SK-N-SH (cell line): Measurements from ENCODE around the gene DGKI. TPM values are rescaled to one million over a fixed set of nuclear protein-coding genes. Genes with fewer than 3 reads are reported as not detected.

Experiments used
- CTCF ChIA-PET: fragments of 300-600, 350-600 bp; formaldehyde crosslinking; extraction: SDS; loops from one replicate; lab custom pipeline; 2021; lab: Yijun Ruan, JAX
- POLR2A ChIA-PET: fragments of 350-600 bp; sonication (Branson Sonifier 250); formaldehyde crosslinking; extraction: SDS; loops from one replicate; lab custom pipeline; 2020; ENCODE audit warnings: antibody characterized with exemption, inconsistent platforms; lab: Yijun Ruan, JAX
- DNase-seq: peaks from one replicate; pipeline ENCODE4 v3.0.0; 2012
- H2AFZ ChIP-seq: fragments of 200-600 bp; sonication (generic); 2 replicates; pipeline ENCODE4 v1.8.1; 2016; ENCODE audit warnings: antibody characterized with exemption, mild to moderate bottlenecking, low read depth
- H3F3A ChIP-seq: fragments of 200-600 bp; sonication (generic); replicated peaks from 2 replicates; pipeline ENCODE3; 2016; ENCODE audit warnings: antibody characterized with exemption, mild to moderate bottlenecking; ENCODE audit not compliant: insufficient read depth
- H3K27ac ChIP-seq, 2 experiments: fragments of 200-500 bp in 1 of 2; fragments of 200-600 bp in 1 of 2; sonication (Bioruptor generic) in 1 of 2; sonication (generic), shearing (Covaris generic) in 1 of 2; 2 replicates each; pipeline versions ENCODE4 v1.5.1 to v1.6.1; 2014 to 2016; ENCODE audit warnings: low read depth in 2 of 2, inconsistent platforms in 1 of 2, low read length in 1 of 2, mild to moderate bottlenecking in 1 of 2, mixed read lengths in 1 of 2
- H3K27me3 ChIP-seq: fragments of 200-600 bp; sonication (generic), shearing (Covaris generic); 2 replicates; pipeline ENCODE4 v1.6.1; 2016; ENCODE audit warnings: mixed run types; ENCODE audit not compliant: insufficient read depth
- H3K36me3 ChIP-seq, 2 experiments: fragments of 200-500 bp in 1 of 2; fragments of 200-600 bp in 1 of 2; sonication (Bioruptor generic) in 1 of 2; sonication (generic) in 1 of 2; replicated peaks in 1 of 2; 2 replicates each; pipeline versions ENCODE3 to v1.5.1; 2014 to 2016; ENCODE audit warnings: low read length in 1 of 2, mild to moderate bottlenecking in 1 of 2; ENCODE audit not compliant: insufficient read depth in 2 of 2, control insufficient read depth in 1 of 2
- H3K4me1 ChIP-seq, 2 experiments: fragments of 200-500 bp in 1 of 2; fragments of 200-600 bp in 1 of 2; sonication (Bioruptor generic) in 1 of 2; sonication (generic), shearing (Covaris generic) in 1 of 2; 2 replicates each; pipeline versions ENCODE4 v1.5.1 to v1.6.1; 2014 to 2016; ENCODE audit warnings: low read depth in 1 of 2, low read length in 1 of 2, mixed run types in 1 of 2; ENCODE audit not compliant: insufficient read depth in 2 of 2, control insufficient read depth in 1 of 2
- H3K4me2 ChIP-seq: fragments of 200-600 bp; sonication (generic), shearing (Covaris generic); 2 replicates; pipeline ENCODE4 v1.6.1; 2017; ENCODE audit warnings: mixed run types
- H3K4me3 ChIP-seq, 2 experiments: fragments of 200-500 bp in 1 of 2; fragments of 200-600 bp in 1 of 2; sonication (Bioruptor generic) in 1 of 2; sonication (generic), shearing (Covaris generic) in 1 of 2; 2 replicates each; pipeline versions ENCODE4 v1.5.1 to v1.8.1; 2014 to 2016; ENCODE audit warnings: low read depth in 2 of 2, inconsistent platforms in 1 of 2, low read length in 1 of 2, mild to moderate bottlenecking in 1 of 2, mixed read lengths in 1 of 2, moderate library complexity in 1 of 2
- H3K79me2 ChIP-seq: fragments of 200-600 bp; sonication (generic); 2 replicates; pipeline ENCODE4 v1.8.1; 2017; ENCODE audit warnings: mild to moderate bottlenecking; ENCODE audit not compliant: insufficient read depth
- H3K9ac ChIP-seq: fragments of 200-600 bp; sonication (generic); 2 replicates; pipeline ENCODE4 v1.6.1; 2017; ENCODE audit warnings: mixed run types
- H3K9me2 ChIP-seq: fragments of 200-600 bp; sonication (generic); 2 replicates; pipeline ENCODE4 v1.6.1; 2017; ENCODE audit warnings: mixed run types
- H3K9me3 ChIP-seq: fragments of 200-600 bp; sonication (generic); 2 replicates; pipeline ENCODE4 v1.6.1; 2017; ENCODE audit warnings: mixed run types, mild to moderate bottlenecking, moderate library complexity
- H4K20me1 ChIP-seq: fragments of 200-600 bp; sonication (generic); 2 replicates; pipeline ENCODE4 v1.6.1; 2017; ENCODE audit warnings: mild to moderate bottlenecking, mixed run types; ENCODE audit not compliant: insufficient read depth
- EZH2phosphoT487 ChIP-seq: fragments of 200-600 bp; sonication (generic); IDR thresholded peaks from 2 replicates; pipeline ENCODE4 v1.6.1; 2017; ENCODE audit warnings: low read depth, mixed run types, mild to moderate bottlenecking, antibody characterized with exemption, moderate library complexity, borderline replicate concordance
- FOSL2 ChIP-seq: IDR thresholded peaks from 2 replicates; pipeline ENCODE4 v1.4.0; 2012; ENCODE audit warnings: low read depth, mild to moderate bottlenecking, moderate library complexity, borderline replicate concordance
- FOXJ3 ChIP-seq: sonication (generic); formaldehyde crosslinking; IDR thresholded peaks from 2 replicates; pipeline ENCODE4 v1.5.1; 2020; ENCODE audit warnings: mild to moderate bottlenecking, missing genetic modification reagents
- FOXM1 ChIP-seq: IDR thresholded peaks from 2 replicates; pipeline ENCODE4 v1.4.0; 2012; ENCODE audit warnings: low read depth, mild to moderate bottlenecking
- GABPA ChIP-seq: IDR thresholded peaks from 2 replicates; pipeline ENCODE4 v1.4.0; 2012; ENCODE audit warnings: low read depth, mild to moderate bottlenecking
- GATA2 ChIP-seq: sonication (generic); formaldehyde crosslinking; IDR thresholded peaks from 2 replicates; pipeline ENCODE4 v1.5.0; 2020; ENCODE audit warnings: mild to moderate bottlenecking, missing genetic modification reagents
- JUND ChIP-seq: IDR thresholded peaks from 2 replicates; pipeline ENCODE4 v1.4.0; 2012
- MEF2A ChIP-seq: IDR thresholded peaks from 2 replicates; pipeline ENCODE4 v1.4.0; 2012; ENCODE audit warnings: low read depth, borderline replicate concordance
- NFIC ChIP-seq: IDR thresholded peaks from 2 replicates; pipeline ENCODE4 v1.4.0; 2012; ENCODE audit warnings: borderline replicate concordance
- NRF1 ChIP-seq: IDR thresholded peaks from 2 replicates; pipeline ENCODE4 v1.6.1; 2012; ENCODE audit warnings: low read depth, mild to moderate bottlenecking, low read length
- POLR2AphosphoS5 ChIP-seq: IDR thresholded peaks from 2 replicates; pipeline ENCODE4 v1.6.1; 2012; ENCODE audit warnings: low read depth, low read length
- RAD21 ChIP-seq: IDR thresholded peaks from 2 replicates; pipeline ENCODE4 v1.6.1; 2012; ENCODE audit warnings: mild to moderate bottlenecking, low read length
- REST ChIP-seq: IDR thresholded peaks from 2 replicates; pipeline ENCODE4 v1.6.1; 2012; ENCODE audit warnings: mild to moderate bottlenecking, low read depth, low read length, moderate library complexity
- RXRA ChIP-seq: IDR thresholded peaks from 2 replicates; pipeline ENCODE4 v1.4.0; 2012; ENCODE audit warnings: low read depth, mild to moderate bottlenecking, borderline replicate concordance
- SIN3A ChIP-seq: IDR thresholded peaks from 2 replicates; pipeline ENCODE4 v1.6.1; 2012; ENCODE audit warnings: low read depth, mild to moderate bottlenecking, low read length, moderate library complexity, borderline replicate concordance
- SMC3 ChIP-seq: IDR thresholded peaks from 2 replicates; pipeline ENCODE4 v1.6.1; 2012; ENCODE audit warnings: low read depth, low read length, improper control_type of control experiment
- TEAD4 ChIP-seq: IDR thresholded peaks from 2 replicates; pipeline ENCODE4 v1.4.0; 2012; ENCODE audit warnings: mild to moderate bottlenecking, borderline replicate concordance; ENCODE audit not compliant: insufficient read depth
- USF2 ChIP-seq: fragments of 150-350 bp; IDR thresholded peaks from 2 replicates; pipeline ENCODE4 v1.6.1; 2017; ENCODE audit warnings: antibody characterized with exemption, low read length, low read depth, borderline replicate concordance
- WGBS: methylation state at CpG from one replicate; pipeline ENCODE4 v1.1.6; 2017; ENCODE audit warnings: low lambda C conversion rate; 5-methylcytosine and 5-hydroxymethylcytosine counted together
- polyA plus RNA-seq, 3 experiments: library from polyadenylated mRNA; depleted of rRNA; stranded (reverse); fragments of >200 nt; gene quantifications; 2 replicates each; pipeline ENCODE4 v1.2.3, GENCODE V29; 2012
- TF ChIP-seq, protein P1 (sequence below): fragments of 200-600 bp; sonication (generic); IDR thresholded peaks from 2 replicates; pipeline ENCODE4 v1.6.1; 2017; ENCODE audit warnings: antibody characterized with exemption, mild to moderate bottlenecking, moderate library complexity
- TF ChIP-seq, protein P2 (sequence below): IDR thresholded peaks from 2 replicates; pipeline ENCODE4 v1.4.0; 2012; ENCODE audit warnings: low read depth, borderline replicate concordance

The DGKI gene
- polyA plus RNA-seq, 1 of the 3 experiments (the other 2 are of a cell fraction) = 1.3 TPM

DNA sequence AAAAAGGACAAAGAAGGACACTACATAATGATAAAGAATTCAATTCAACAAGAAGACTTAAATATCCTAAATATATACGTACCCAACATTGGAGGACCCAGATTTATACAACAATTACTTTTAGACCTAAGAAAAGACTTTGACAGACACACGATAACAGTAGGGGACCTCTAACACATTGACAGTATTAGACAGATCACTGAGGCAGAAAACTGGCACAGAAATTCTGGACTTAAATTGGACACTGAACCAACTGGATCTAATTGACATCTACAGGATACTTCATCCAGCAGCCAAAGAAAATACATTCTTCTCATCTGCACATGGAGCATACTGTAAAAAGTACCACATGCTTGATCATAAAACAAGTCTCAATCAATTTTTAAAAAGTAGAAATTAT lies 103.8 kb downstream of the DGKI start:
- TF ChIP-seq JUND = no peak
- TF ChIP-seq FOXM1 = no peak
- TF ChIP-seq GABPA = no peak
- TF ChIP-seq MEF2A = no peak
- TF ChIP-seq USF2 = no peak
- TF ChIP-seq, protein P1, sequence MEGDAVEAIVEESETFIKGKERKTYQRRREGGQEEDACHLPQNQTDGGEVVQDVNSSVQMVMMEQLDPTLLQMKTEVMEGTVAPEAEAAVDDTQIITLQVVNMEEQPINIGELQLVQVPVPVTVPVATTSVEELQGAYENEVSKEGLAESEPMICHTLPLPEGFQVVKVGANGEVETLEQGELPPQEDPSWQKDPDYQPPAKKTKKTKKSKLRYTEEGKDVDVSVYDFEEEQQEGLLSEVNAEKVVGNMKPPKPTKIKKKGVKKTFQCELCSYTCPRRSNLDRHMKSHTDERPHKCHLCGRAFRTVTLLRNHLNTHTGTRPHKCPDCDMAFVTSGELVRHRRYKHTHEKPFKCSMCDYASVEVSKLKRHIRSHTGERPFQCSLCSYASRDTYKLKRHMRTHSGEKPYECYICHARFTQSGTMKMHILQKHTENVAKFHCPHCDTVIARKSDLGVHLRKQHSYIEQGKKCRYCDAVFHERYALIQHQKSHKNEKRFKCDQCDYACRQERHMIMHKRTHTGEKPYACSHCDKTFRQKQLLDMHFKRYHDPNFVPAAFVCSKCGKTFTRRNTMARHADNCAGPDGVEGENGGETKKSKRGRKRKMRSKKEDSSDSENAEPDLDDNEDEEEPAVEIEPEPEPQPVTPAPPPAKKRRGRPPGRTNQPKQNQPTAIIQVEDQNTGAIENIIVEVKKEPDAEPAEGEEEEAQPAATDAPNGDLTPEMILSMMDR = no peak
- no peak for TF ChIP-seq FOSL2
- no peak for TF ChIP-seq NFIC
- no peak for TF ChIP-seq RXRA
- TF ChIP-seq NRF1 = no peak
- no peak for TF ChIP-seq RAD21
- TF ChIP-seq SMC3 = no peak
- no peak for TF ChIP-seq EZH2phosphoT487
- TF ChIP-seq REST = no peak
- no peak for TF ChIP-seq TEAD4
- TF ChIP-seq SIN3A = no peak
- TF ChIP-seq, protein P2, sequence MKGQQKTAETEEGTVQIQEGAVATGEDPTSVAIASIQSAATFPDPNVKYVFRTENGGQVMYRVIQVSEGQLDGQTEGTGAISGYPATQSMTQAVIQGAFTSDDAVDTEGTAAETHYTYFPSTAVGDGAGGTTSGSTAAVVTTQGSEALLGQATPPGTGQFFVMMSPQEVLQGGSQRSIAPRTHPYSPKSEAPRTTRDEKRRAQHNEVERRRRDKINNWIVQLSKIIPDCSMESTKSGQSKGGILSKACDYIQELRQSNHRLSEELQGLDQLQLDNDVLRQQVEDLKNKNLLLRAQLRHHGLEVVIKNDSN = no peak
- TF ChIP-seq FOXJ3 (CRISPR knock-in tag) = no peak
- TF ChIP-seq GATA2 (CRISPR knock-in tag) = no peak
- no peak for TF ChIP-seq POLR2AphosphoS5
- Histone ChIP-seq H3K9me3 (no peaks in the 10 kb centered on the region), H2AFZ (no peak overlapping the region), H4K20me1 (no peaks in the 10 kb centered on the region), H3F3A (no peaks in the 10 kb centered on the region), H3K79me2 (peaks cover 6% of the 10 kb centered on the region; the same call in 1 of the 2 replicates), H3K27ac (no peak overlapping the region), H3K4me3 (no peak overlapping the region), H3K36me3 (peaks cover 0 to 5% of the 10 kb centered on the region in 2 experiments), H3K27me3 (no peaks in the 10 kb centered on the region), H3K9ac (no peak overlapping the region), H3K4me2 (no peak overlapping the region), H3K9me2 (no peaks in the 10 kb centered on the region), H3K4me1 (no peaks in the 10 kb centered on the region; a peak in 1 of 4 replicates)
- POLR2A ChIA-PET = no interaction called here
- CTCF ChIA-PET = no interaction called here
- no peak for DNase-seq
- 87% methylated on average over 2 of the region's 2 CpGs for WGBS
